Cardiac muscle cell (in vitro differentiated cells and primary cell): ENCODE measurements around the gene FHIT. TPM values are rescaled to one million over a fixed set of nuclear protein-coding genes. Genes with fewer than 3 reads are reported as not detected.
A peak's percentile ranks its signal among the peaks of the same experiment; 100 is the strongest.
"Not testable (repeated sequence)": the region's sequence is repeated elsewhere in the genome, so short reads cannot be mapped to it uniquely, and the experiment has no call there.

Source experiments
- DNase-seq, 2 donors: peaks; one replicate each; pipeline versions ENCODE4 v3.0.0 to v3.0.0-alpha.2; 2010 to 2017; ENCODE audit warnings: low read depth in 1 of 2, low spot score in 1 of 2
- H3K27ac ChIP-seq: fragments of 200-600 bp; sonication (generic); 2 replicates; pipeline ENCODE4 v1.5.1; 2016
- H3K27me3 ChIP-seq: fragments of 200-600 bp; sonication (generic); 2 replicates; pipeline ENCODE4 v1.6.0; 2016; ENCODE audit warnings: control low read depth
- H3K36me3 ChIP-seq: fragments of 200-600 bp; sonication (generic); 2 replicates; pipeline ENCODE4 v1.5.1; 2016; ENCODE audit warnings: control low read depth
- H3K4me1 ChIP-seq: fragments of 200-600 bp; sonication (generic); 2 replicates; pipeline ENCODE4 v1.8.1; 2017; ENCODE audit warnings: low read depth, mild to moderate bottlenecking, mixed run types
- H3K4me3 ChIP-seq: fragments of 200-600 bp; sonication (generic); 2 replicates; pipeline ENCODE4 v1.5.1; 2016; ENCODE audit warnings: mild to moderate bottlenecking
- H3K9me3 ChIP-seq: fragments of 200-600 bp; sonication (generic); 2 replicates; pipeline ENCODE4 v1.5.1; 2017; ENCODE audit warnings: low read depth, mild to moderate bottlenecking, control low read depth
- CTCF ChIP-seq: IDR thresholded peaks from 2 replicates; pipeline ENCODE4 v1.5.1; 2012; ENCODE audit warnings: low read depth, mild to moderate bottlenecking, low read length
- polyA plus RNA-seq: library from polyadenylated mRNA; unstranded; fragments of >200 nt; fragmentation: Nextera tagmentation; extraction: Ambion mirVana; gene quantifications from 2 replicates; pipeline ENCODE4 v1.2.1, GENCODE V29; 2016
- total RNA-seq: library from RNA; depleted of rRNA; stranded (reverse); fragments of >200 nt; gene quantifications from 2 replicates; pipeline ENCODE4 v1.2.3, GENCODE V29; 2016

The FHIT gene
- total and polyA plus RNA-seq, 2 experiments from 2014 or later: 6.9 to 12.5 TPM

- Histone ChIP-seq H3K27ac (no peak overlapping the region), H3K4me1 (peaks cover 6% of the 10 kb centered on the region), H3K9me3 (no peaks in the 10 kb centered on the region), H3K36me3 (no peaks in the 10 kb centered on the region), H3K27me3 (no peaks in the 10 kb centered on the region), H3K4me3 (no peak overlapping the region)
- TF ChIP-seq CTCF: no peak
- no peak for DNase-seq
Measured at GRCh38 chr3:60675424-60675823, 575.8 kb downstream of the FHIT start.

- Histone ChIP-seq H3K27me3 (no peaks in the 10 kb centered on the region), H3K4me1 (peaks cover 6% of the 10 kb centered on the region), H3K36me3 (no peaks in the 10 kb centered on the region), H3K27ac (no peak overlapping the region), H3K9me3 (no peaks in the 10 kb centered on the region), H3K4me3 (no peak overlapping the region)
- TF ChIP-seq CTCF: no peak
- DNase-seq: peak in 1 of 2 donors; percentile 1
Measured at GRCh38 chr3:60674870-60675269, 576.4 kb downstream of the FHIT start.

- Histone ChIP-seq H3K4me1 (no peaks in the 10 kb centered on the region), H3K9me3 (no peaks in the 10 kb centered on the region), H3K27me3 (no peaks in the 10 kb centered on the region), H3K4me3 (no peak overlapping the region), H3K36me3 (no peaks in the 10 kb centered on the region), H3K27ac (no peak overlapping the region)
- DNase-seq: no peak
- no peak for TF ChIP-seq CTCF
Measured at GRCh38 chr3:60673123-60673522, 578.1 kb downstream of the FHIT start.

- H3K27ac ChIP-seq, H3K9me3 ChIP-seq: not testable (repeated sequence)
Measured at GRCh38 chr3:60672337-60672736, 578.9 kb downstream of the FHIT start.

GRCh38 chr3:60669636-60670035 is 581.6 kb downstream of the FHIT start:
- Histone ChIP-seq H3K27me3 (no peaks in the 10 kb centered on the region), H3K4me1 (no peaks in the 10 kb centered on the region), H3K36me3 (no peaks in the 10 kb centered on the region), H3K4me3 (no peak overlapping the region), H3K27ac (no peak overlapping the region), H3K9me3 (no peaks in the 10 kb centered on the region)
- no peak for TF ChIP-seq CTCF
- DNase-seq: no peak

More at GRCh38 chr3:60672337-60672736, 578.9 kb downstream of the FHIT start:
- not testable (repeated sequence) for H3K27me3 ChIP-seq, DNase-seq, H3K4me3 ChIP-seq, H3K36me3 ChIP-seq, H3K4me1 ChIP-seq

GRCh38 chr3:60660026-60660425 is 591.2 kb downstream of the FHIT start:
- DNase-seq: no peak
- no peak overlapping the region for H3K27ac ChIP-seq
- H3K9me3 ChIP-seq: no peaks in the 10 kb centered on the region

More at GRCh38 chr3:60660026-60660425, 591.2 kb downstream of the FHIT start:
- TF ChIP-seq CTCF: no peak
- H3K27me3 ChIP-seq: no peaks in the 10 kb centered on the region
- H3K4me1 ChIP-seq: no peaks in the 10 kb centered on the region
- no peak overlapping the region for H3K4me3 ChIP-seq
- H3K36me3 ChIP-seq: no peaks in the 10 kb centered on the region
